HepG2 (cell line): ENCODE data around the gene CDK5RAP2. TPM values are rescaled to one million over a fixed set of nuclear protein-coding genes. Genes with fewer than 3 reads are reported as not detected.

ENCODE experiments used
- CERS6 ChIP-seq: sonication (generic); formaldehyde crosslinking; IDR thresholded peaks from 2 replicates; pipeline ENCODE4 v1.5.0; 2020; ENCODE audit warnings: missing genetic modification reagents
- MXD4 ChIP-seq: IDR thresholded peaks from 2 replicates; pipeline ENCODE4 v1.6.1; 2016; ENCODE audit warnings: mild to moderate bottlenecking, missing biosample characterization, missing genetic modification reagents
- THAP7 ChIP-seq: sonication (generic); formaldehyde crosslinking; IDR thresholded peaks from 2 replicates; pipeline ENCODE4 v1.8.1; 2023; ENCODE audit warnings: mild to moderate bottlenecking, missing genetic modification reagents
- polyA plus RNA-seq, 8 experiments: library from polyadenylated mRNA; depleted of rRNA in 3 of 8; stranded (reverse) in 7 of 8; unstranded in 1 of 8; fragments of >200 nt; fragmentation: Illumina TruSeq in 4 of 8; extraction: Trizol in 4 of 8; gene quantifications; 2 replicates each; pipeline versions ENCODE4 v1.2.1 to v1.2.3, GENCODE V29; 2011 to 2016; ENCODE audit warnings: low read depth in 4 of 8, missing spikeins in 1 of 8, mixed read lengths in 1 of 8; ENCODE audit not compliant: insufficient read depth in 1 of 8
- total RNA-seq, 5 experiments: library from RNA; depleted of rRNA; stranded (reverse); fragments of >200 nt; fragmentation: Illumina TruSeq; extraction: Trizol; gene quantifications; 2 replicates each; pipeline ENCODE4 v1.2.3, GENCODE V29; 2016; ENCODE audit warnings: low read depth in 1 of 5

Gene CDK5RAP2
- total and polyA plus RNA-seq, 2 of the 13 experiments (the other 11 are each of a cell fraction or from before 2014, with no cell fraction given), result 31.8 to 42.2 TPM

- TF ChIP-seq THAP7 (CRISPR knock-in tag) (no peak), CERS6 (no peak), MXD4 (no peak)
These were observed 236.6 kb downstream of the CDK5RAP2 start (continued) for GRCh38 chr9:120343416-120343815.

Other genes with a start within 250 kb of the CDK5RAP2 start
- 3.1 and 3.3 TPM in 2 replicates for gene MEGF9, start 134.3 kb upstream of the CDK5RAP2 start, total RNA-seq (2016; rRNA removed; fragmentation: Illumina TruSeq; extraction: Trizol)
- 3.3 and 3.6 TPM in 2 replicates for gene MEGF9, start 134.3 kb upstream of the CDK5RAP2 start, polyA plus RNA-seq (2011; rRNA removed)
- gene FBXW2, start 213.2 kb upstream of the CDK5RAP2 start, total RNA-seq (2016; rRNA removed; fragmentation: Illumina TruSeq; extraction: Trizol), result 43.1 and 55.2 TPM in 2 replicates
- gene FBXW2, start 213.2 kb upstream of the CDK5RAP2 start, polyA plus RNA-seq (2011; rRNA removed), result 30.9 and 35.4 TPM in 2 replicates